GM12872 (cell line): ENCODE results near the gene CNPY2.

ENCODE experiments used
- TF ChIP-seq, protein P1 (sequence below): IDR thresholded peaks from 3 replicates; pipeline ENCODE4 v1.5.1; 2011; ENCODE audit warnings: low read depth, mild to moderate bottlenecking, low read length, moderate library complexity; ENCODE audit not compliant: insufficient read depth

Gene CNPY2

DNA sequence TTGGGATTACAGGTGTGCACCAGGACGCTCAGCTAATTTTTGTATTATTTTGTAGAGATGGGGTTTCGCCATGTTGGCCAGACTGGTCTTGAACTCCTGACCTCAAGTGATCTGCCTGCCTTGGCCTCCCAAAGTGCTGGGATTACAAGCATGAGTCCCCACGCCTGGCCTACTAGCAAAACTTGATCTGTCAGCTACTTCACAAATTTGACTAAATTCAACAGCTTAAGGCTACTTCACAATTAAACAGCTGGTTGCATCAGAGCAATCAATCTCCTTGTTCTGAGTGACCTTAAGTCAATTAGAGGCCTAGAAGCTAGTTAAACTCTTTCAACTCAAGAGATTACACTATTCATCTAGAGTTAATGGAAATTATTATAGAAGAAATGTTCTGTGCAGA is 36.9 kb downstream of the CNPY2 start:
- TF ChIP-seq, protein P1, sequence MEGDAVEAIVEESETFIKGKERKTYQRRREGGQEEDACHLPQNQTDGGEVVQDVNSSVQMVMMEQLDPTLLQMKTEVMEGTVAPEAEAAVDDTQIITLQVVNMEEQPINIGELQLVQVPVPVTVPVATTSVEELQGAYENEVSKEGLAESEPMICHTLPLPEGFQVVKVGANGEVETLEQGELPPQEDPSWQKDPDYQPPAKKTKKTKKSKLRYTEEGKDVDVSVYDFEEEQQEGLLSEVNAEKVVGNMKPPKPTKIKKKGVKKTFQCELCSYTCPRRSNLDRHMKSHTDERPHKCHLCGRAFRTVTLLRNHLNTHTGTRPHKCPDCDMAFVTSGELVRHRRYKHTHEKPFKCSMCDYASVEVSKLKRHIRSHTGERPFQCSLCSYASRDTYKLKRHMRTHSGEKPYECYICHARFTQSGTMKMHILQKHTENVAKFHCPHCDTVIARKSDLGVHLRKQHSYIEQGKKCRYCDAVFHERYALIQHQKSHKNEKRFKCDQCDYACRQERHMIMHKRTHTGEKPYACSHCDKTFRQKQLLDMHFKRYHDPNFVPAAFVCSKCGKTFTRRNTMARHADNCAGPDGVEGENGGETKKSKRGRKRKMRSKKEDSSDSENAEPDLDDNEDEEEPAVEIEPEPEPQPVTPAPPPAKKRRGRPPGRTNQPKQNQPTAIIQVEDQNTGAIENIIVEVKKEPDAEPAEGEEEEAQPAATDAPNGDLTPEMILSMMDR, result no peak

DNA sequence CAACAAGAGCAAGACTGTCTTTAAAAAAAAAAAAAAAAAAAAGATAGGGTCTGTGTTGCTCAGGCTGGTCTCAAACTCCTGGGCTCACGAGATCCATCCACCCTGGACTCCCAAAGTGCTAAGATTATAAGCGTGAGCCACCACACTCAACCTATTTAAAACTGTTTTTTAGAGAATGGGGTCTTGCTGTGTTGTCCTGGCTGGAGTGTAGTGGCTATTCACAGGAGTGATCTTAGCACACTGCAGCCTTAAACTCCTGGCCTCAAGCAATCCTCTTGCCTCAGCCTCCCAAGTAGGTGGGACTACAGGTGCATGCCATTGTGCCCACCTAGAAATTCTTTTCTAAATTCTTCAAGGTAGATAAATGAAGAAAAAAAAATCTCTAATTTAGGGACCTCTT is 41.5 kb downstream of the CNPY2 start:
- TF ChIP-seq, protein P1, result no peak

DNA sequence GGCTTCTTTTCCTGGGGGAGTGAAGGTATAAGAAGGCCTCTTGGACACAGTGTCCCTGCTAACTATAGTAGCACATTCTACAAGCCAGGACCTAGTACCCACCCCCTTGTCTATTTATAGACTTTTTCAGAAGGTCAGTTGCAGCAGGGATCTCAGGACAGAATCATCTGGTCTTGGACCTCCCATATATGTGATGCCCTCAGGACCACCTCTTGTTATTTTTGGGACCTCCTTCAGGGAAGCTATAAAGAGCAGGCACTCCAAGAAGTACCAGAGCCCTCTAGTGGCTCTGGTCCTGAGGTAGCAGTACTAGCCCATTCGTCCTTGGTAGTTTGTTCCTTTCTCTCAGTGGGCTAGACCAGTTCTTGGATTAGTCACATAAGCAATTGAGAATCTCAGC is 44.8 kb downstream of the CNPY2 start:
- TF ChIP-seq, protein P1, result peak; percentile 62

DNA sequence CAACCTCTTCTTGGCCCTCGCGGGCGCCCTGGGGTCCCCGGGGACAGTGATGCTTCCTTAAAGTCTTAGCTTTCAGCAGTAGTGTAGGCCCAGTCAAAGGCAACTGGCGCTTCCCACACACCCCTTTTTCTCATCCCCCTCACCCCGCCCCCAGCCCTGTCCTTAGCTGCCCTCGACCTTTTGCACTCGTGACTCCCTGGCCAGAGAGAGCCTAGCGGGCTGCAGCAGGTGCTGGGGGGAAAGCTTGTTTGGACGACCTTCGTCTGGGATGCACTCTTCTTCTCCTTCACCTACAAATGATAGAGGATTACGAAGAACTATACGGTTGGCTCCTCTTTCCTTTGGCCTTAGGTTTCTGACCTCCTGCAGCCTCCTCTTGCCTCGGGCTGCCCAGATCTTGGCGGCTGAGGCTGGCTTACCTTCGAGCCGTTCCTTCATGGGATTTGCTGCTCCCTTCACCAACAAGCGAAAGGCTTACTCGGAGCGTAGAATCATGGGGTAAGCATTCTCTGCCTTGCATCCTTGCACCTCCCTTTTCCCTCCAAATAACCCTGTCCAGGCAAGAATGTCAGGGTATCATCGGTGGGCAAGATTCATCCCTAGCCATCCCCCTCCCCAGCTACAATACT is 48.2 kb downstream of the CNPY2 start:
- TF ChIP-seq, protein P1, result no peak

DNA sequence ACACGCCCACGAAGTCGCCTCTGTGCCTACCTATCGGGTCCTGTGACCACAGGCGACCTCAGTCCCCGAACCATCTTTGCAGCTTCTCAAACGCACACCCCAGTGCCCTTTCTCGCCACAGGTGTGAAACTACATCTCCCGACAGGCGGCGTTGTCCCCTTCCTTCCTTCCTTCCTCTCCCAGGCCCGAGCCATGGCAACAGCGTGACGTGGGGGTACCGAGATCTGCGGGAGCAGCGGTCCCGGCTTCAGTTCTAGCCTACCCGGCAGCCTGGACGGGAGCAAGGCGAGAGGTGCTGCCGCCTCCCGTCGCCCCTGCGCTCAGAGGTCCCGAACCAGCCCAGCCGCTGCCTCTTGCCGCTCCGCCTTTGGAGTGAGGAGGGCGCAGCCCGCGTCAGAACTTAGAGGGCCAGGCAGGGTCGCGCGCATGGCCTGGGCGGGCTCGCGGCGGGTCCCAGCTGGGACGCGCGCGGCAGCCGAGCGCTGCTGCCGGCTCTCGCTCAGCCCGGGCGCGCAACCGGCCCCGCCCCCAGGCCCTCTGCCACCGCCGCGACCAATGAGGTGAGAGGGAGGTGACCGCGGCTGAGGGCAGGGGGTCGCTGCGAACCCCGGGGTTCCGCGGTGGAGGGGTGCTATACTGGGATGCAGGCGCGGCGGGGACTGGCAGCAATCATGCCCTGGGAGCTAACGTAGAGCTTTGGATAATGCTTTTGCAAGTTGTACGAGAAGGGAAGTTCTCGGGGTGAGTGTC is 48.9 kb downstream of the CNPY2 start, which contains the start of gene COQ10A:
Gene COQ10A (plus strand): TSS at position 250 of the 750 bp plus-strand sequence. CDS start 177 bp downstream, at position 427.
- TF ChIP-seq, protein P1, result peak; percentile 65

DNA sequence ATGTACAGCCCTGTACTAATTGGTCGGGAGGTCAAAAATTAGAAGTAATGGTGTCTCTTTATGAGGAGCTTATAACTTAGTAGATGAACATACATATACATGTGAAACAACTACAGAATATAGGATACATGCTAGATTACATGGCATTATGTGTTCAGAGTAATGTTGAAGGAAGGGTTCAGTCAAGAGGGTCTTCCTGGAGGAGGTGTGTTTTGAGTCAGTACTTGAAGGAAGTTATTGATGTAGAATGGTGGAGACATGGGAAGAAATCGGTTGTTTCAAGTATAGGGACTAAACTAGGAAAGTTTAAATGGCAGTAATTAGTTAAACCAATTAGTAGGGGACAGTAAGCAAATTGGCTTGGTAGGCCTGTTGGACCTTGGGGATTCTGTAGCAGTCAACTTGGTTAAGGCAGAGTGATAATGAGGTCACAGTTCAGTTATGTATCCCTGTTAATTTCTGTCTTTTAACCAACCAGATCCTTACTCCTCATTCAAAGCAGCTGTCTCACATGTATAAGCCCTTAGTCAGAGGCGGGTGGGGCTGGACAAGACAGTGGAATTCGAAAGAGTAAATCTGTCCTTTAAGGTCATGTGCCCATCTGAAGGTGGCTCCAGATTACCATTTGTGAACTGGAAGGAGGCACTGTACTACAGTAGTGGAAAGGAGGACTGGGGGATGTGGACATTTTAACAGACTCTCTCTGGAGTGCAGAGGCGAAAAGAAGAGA is 54.1 kb downstream of the CNPY2 start:
- TF ChIP-seq, protein P1, result no peak

DNA sequence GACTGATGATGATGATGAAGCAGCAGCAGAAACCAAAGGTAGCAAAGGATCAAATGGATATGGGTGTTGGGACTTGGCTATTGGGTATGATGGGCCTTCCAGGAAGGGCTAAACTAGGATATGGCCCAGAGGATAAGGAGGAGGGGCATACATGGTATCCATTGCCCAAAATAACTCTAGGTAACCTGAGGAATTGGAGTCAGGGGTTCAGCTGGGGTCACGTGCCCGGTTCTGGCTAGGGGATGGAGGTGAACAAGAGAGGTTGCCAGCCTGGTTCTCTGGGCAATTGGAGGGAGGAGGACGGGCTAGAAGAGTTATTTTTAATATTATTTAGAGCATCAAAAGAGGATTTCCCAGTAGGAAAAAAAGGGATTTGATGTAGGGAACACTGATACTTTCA is 54.9 kb downstream of the CNPY2 start:
- TF ChIP-seq, protein P1, result no peak
